Measurements from ENCODE around the gene CLN6. TPM values are rescaled to one million over a fixed set of nuclear protein-coding genes. Genes with fewer than 3 reads are reported as not detected.

Gene CLN6
- total RNA-seq, 2 donors from 2014 or later: 31.6 to 40.7 TPM

DNA sequence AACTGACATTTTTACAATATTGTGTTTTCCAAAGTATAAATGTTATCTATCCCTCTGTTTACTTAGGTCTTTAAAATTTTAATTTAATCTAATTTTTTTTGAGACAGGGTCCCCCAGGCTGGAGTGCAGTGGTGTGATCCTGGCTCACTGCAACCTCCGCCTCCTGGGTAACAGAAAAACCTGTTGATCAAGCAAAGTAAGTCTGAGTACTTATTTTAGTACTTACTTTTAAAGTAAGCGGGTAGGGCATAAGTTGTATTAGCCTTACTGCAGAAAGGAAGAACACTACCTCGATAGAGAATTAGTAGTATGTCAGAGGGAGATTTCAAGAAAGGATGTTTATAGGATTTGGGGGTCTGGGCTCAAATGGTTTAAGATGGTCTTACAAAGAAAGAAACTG lies 36.1 kb upstream of the CLN6 start:
- H3K36me3 Mint-ChIP-seq (ENCODE audit: insufficient read depth in 2 of 2): no peaks in the 10 kb centered on the region
- peaks cover 25% of the 10 kb centered on the region for H3K27me3 Mint-ChIP-seq (ENCODE audit: low read depth)
- no peak for ATAC-seq (replicated peaks in 1 of 2)
- no peak for DNase-seq
- no peaks in the 10 kb centered on the region for H3K9me3 Mint-ChIP-seq
- H3K27ac Mint-ChIP-seq: no peak overlapping the region
- no peaks in the 10 kb centered on the region for H3K4me1 Mint-ChIP-seq (ENCODE audit: low read depth)
- no peak overlapping the region for H3K4me3 Mint-ChIP-seq

DNA sequence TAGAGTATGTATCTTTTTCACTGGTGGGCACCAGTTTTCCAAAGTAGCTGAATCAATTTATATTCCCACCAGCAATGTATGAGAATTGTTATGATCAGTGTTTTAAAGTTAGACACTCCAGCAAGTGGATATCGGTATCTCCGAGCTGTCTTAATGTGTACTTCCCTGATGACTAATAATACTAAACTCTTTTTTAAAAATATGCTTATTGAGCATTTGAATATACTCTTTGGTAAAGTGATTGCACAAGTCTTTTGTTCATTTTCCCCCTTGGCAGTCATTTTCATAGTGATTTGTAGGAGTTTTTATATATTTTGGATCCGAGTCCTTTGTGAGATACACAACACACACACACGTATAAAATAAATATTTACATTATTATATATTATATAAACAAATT lies 35.6 kb upstream of the CLN6 start:
- no peaks in the 10 kb centered on the region for H3K36me3 Mint-ChIP-seq (ENCODE audit: insufficient read depth in 2 of 2)
- no peaks in the 10 kb centered on the region for H3K4me1 Mint-ChIP-seq (ENCODE audit: low read depth)
- DNase-seq (no peak), ATAC-seq (replicated peaks in 1 of 2) (no peak)
- H3K9me3 Mint-ChIP-seq: no peaks in the 10 kb centered on the region
- peaks cover 25% of the 10 kb centered on the region for H3K27me3 Mint-ChIP-seq (ENCODE audit: low read depth)
- H3K4me3 Mint-ChIP-seq: no peak overlapping the region
- H3K27ac Mint-ChIP-seq: no peak overlapping the region

GRCh38 chr15:68264282-68264681 lies 34.8 kb upstream of the CLN6 start:
- peaks cover 25% of the 10 kb centered on the region for H3K27me3 Mint-ChIP-seq (ENCODE audit: low read depth)
- DNase-seq: no peak
- H3K27ac Mint-ChIP-seq: no peak overlapping the region
- no peak overlapping the region for H3K4me3 Mint-ChIP-seq
- H3K36me3 Mint-ChIP-seq (ENCODE audit: insufficient read depth in 2 of 2): no peaks in the 10 kb centered on the region
- no peaks in the 10 kb centered on the region for H3K9me3 Mint-ChIP-seq
- H3K4me1 Mint-ChIP-seq (ENCODE audit: low read depth): no peaks in the 10 kb centered on the region
- ATAC-seq (replicated peaks in 1 of 2): no peak

GRCh38 chr15:68262514-68263356 lies 33.2 kb upstream of the CLN6 start:
- Mint-ChIP-seq H3K4me1 (ENCODE audit: low read depth) (peaks cover 7% of the 10 kb centered on the region), H3K36me3 (ENCODE audit: insufficient read depth in 2 of 2) (no peaks in the 10 kb centered on the region), H3K4me3 (no peak overlapping the region), H3K27ac (no peak overlapping the region), H3K9me3 (no peaks in the 10 kb centered on the region), H3K27me3 (ENCODE audit: low read depth) (peaks cover 14% of the 10 kb centered on the region)
- ATAC-seq (replicated peaks in 1 of 2): no peak
- no peak for DNase-seq

DNA sequence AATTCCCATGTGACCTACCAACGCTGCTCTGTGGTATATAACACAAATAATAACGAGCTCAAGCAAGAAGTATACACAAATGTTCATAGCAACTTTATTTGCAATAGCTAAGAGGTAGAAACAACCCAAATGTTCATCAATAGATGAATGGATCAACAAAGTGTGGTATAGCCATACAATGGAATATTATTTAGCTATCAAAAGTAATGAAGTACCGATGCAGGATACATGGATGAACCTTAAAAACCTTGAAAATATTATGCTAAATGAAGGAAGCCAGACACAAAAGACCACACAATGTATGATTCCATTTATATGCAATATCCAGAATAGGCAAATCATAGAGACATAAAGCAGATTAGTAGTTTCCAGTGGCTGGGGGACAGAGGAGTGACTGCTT lies 32.5 kb upstream of the CLN6 start:
- no peak for ATAC-seq (replicated peaks in 1 of 2)
- Mint-ChIP-seq H3K9me3 (no peaks in the 10 kb centered on the region), H3K27ac (no peak overlapping the region), H3K4me1 (ENCODE audit: low read depth) (peaks cover 7% of the 10 kb centered on the region), H3K4me3 (no peak overlapping the region), H3K36me3 (ENCODE audit: insufficient read depth in 2 of 2) (no peaks in the 10 kb centered on the region), H3K27me3 (ENCODE audit: low read depth) (peaks cover 13% of the 10 kb centered on the region)
- no peak for DNase-seq

DNA sequence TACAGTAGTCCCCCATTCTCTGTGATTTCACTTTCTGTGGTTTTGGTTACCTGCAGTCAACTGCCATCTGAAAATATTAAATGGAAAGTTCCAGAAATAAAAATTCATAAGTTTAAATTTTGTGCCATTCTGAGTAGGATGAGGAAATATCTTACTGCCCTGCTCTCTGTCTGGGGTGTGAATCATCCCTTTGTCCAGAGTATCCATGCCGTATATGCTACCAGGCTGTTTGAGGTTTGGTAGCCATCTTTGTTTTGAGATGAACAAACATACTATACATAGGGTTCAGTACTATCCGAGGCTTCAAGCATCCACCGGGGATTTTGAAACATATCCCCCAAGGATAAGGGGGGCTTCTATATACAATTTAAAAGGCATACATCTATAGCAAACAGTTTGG lies 31.7 kb upstream of the CLN6 start:
- H3K36me3 Mint-ChIP-seq (ENCODE audit: insufficient read depth in 2 of 2): no peaks in the 10 kb centered on the region
- DNase-seq (no peak), ATAC-seq (replicated peaks in 1 of 2) (no peak)
- H3K27ac Mint-ChIP-seq: no peak overlapping the region
- H3K27me3 Mint-ChIP-seq (ENCODE audit: low read depth): peaks cover 13% of the 10 kb centered on the region
- no peak overlapping the region for H3K4me3 Mint-ChIP-seq
- peaks cover 7% of the 10 kb centered on the region for H3K4me1 Mint-ChIP-seq (ENCODE audit: low read depth)
- H3K9me3 Mint-ChIP-seq: no peaks in the 10 kb centered on the region

- no peak for ATAC-seq (replicated peaks in 1 of 2)
- H3K36me3 Mint-ChIP-seq (ENCODE audit: insufficient read depth in 2 of 2): no peaks in the 10 kb centered on the region
- H3K4me1 Mint-ChIP-seq (ENCODE audit: low read depth): peaks cover 7% of the 10 kb centered on the region
- H3K27me3 Mint-ChIP-seq (ENCODE audit: low read depth): peaks cover 7% of the 10 kb centered on the region
- no peak overlapping the region for H3K4me3 Mint-ChIP-seq
- H3K9me3 Mint-ChIP-seq: no peaks in the 10 kb centered on the region
- H3K27ac Mint-ChIP-seq: no peak overlapping the region
- DNase-seq: no peak
Measured at GRCh38 chr15:68259883-68260282, 30.4 kb upstream of the CLN6 start.

GRCh38 chr15:68258692-68259091 lies 29.2 kb upstream of the CLN6 start:
- peak; percentile 78 to 87 for ATAC-seq (replicated peaks in 1 of 2)
- no peaks in the 10 kb centered on the region for H3K36me3 Mint-ChIP-seq (ENCODE audit: insufficient read depth in 2 of 2)
- H3K27ac Mint-ChIP-seq: no peak overlapping the region
- H3K4me1 Mint-ChIP-seq (ENCODE audit: low read depth): peaks cover 7% of the 10 kb centered on the region
- H3K4me3 Mint-ChIP-seq: no peak overlapping the region
- H3K27me3 Mint-ChIP-seq (ENCODE audit: low read depth): no peaks in the 10 kb centered on the region
- no peaks in the 10 kb centered on the region for H3K9me3 Mint-ChIP-seq
- peak; percentile 24 to 41 for DNase-seq

- Mint-ChIP-seq H3K27me3 (ENCODE audit: low read depth) (no peaks in the 10 kb centered on the region), H3K4me1 (ENCODE audit: low read depth) (peaks cover 7% of the 10 kb centered on the region), H3K36me3 (ENCODE audit: insufficient read depth in 2 of 2) (no peaks in the 10 kb centered on the region), H3K4me3 (peak overlapping the region; percentile 77 to 83), H3K27ac (peak overlapping the region; percentile 42), H3K9me3 (no peaks in the 10 kb centered on the region)
- ATAC-seq (replicated peaks in 1 of 2) (peak; percentile 74 to 77), DNase-seq (peak; percentile 61 to 71)
Measured at GRCh38 chr15:68256675-68257450, 27.3 kb upstream of the CLN6 start.

DNA sequence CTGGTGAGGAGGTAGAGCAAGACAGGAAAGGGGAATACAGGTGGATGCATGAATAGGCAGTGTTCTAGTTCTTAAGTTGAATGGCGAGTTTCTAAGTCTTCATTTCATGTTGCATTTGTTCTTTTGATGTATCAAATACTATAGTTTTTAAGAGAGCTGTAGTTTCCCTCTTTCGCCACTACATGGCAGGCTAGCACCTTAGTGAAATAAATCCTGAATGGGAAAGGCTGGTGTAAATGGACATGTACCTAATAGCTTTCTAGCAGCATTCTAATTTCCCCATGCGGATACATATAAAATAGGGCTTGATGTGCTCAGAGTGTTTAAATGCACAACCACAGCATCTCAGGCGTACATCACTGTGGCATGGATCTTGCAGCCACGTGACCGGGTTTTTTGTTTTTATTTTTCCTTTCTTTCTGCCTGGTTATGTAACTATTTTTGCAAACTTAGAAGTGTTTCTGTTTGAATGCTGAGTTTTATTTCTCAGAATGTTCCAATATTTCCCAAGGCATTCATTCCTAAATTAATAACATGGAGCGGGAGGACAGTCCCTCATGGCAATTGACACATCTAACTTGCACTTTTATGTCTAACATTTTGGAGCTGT lies 23.5 kb upstream of the CLN6 start:
- Mint-ChIP-seq H3K4me1 (ENCODE audit: low read depth) (no peaks in the 10 kb centered on the region), H3K27me3 (ENCODE audit: low read depth) (no peaks in the 10 kb centered on the region), H3K36me3 (ENCODE audit: insufficient read depth in 2 of 2) (no peaks in the 10 kb centered on the region), H3K4me3 (no peak overlapping the region), H3K27ac (no peak overlapping the region), H3K9me3 (no peaks in the 10 kb centered on the region)
- peak; percentile 29 to 36 for DNase-seq
- ATAC-seq (replicated peaks in 1 of 2): peak in 1 of 2 donors; percentile 56

DNA sequence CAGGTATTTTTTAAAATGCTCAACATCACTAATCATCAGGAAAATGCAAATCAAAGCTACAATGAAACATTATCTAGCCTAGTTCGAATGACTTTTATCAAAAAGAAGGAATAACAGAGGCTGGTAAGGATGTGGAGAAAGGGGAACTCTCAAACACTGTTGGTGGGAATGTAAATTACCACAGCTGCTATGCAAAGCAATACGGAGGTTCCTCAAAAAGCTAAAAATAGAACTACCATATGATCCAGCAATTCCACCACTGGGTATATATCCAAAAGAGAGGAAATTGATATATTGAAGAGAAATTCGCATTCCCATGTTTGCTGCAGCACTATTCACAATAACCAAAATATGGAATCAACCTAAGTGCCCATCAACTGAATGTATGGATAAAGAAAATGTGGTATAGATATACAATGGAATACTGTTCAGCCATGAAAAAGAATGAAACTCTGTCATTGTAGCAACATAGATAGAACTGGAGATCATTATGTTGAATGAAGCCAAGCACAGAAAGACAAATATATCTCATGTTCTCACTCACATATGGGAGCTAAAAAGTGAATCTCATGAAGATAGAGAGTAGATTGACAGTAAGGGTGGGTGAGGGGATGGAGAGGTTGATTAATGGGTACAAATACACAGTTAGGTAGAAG lies 19.7 kb upstream of the CLN6 start:
- ATAC-seq (replicated peaks in 1 of 2) (no peak), DNase-seq (no peak)
- H3K27me3 Mint-ChIP-seq (ENCODE audit: low read depth): peaks cover 6% of the 10 kb centered on the region
- H3K36me3 Mint-ChIP-seq (ENCODE audit: insufficient read depth in 2 of 2): peaks cover under 1 to 3% of the 10 kb centered on the region in 2 donors
- no peak overlapping the region for H3K27ac Mint-ChIP-seq
- no peak overlapping the region for H3K4me3 Mint-ChIP-seq
- peaks cover 0 to 2% of the 10 kb centered on the region in 2 donors for H3K9me3 Mint-ChIP-seq
- no peaks in the 10 kb centered on the region for H3K4me1 Mint-ChIP-seq (ENCODE audit: low read depth)

DNA sequence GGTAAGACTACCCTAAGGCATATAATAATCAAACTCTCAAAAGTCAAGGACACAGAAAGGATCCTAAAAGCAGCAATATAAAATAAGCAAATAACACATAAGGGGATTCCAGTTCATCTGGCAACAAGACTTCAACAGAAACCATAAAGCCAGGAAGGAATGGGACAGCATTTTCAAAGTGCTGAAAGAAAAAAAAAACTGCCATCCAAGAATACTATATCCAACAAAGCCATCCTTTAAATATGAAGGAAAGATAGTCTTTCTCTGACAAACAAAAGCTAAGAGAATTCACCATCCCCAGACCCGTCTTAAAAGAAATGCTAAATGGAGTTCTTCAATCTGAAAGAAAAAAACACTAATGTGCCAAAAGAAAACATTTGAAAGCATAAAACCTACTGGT lies 14.7 kb upstream of the CLN6 start:
- Mint-ChIP-seq H3K27ac (no peak overlapping the region), H3K27me3 (ENCODE audit: low read depth) (peaks cover 6% of the 10 kb centered on the region), H3K4me3 (no peak overlapping the region), H3K4me1 (ENCODE audit: low read depth) (no peaks in the 10 kb centered on the region), H3K36me3 (ENCODE audit: insufficient read depth in 2 of 2) (peaks cover 7 to 8% of the 10 kb centered on the region in 2 donors), H3K9me3 (peaks cover 2 to 3% of the 10 kb centered on the region in 2 donors)
- ATAC-seq (replicated peaks in 1 of 2) (no peak), DNase-seq (no peak)
